Neuronal stem cell (in vitro differentiated cells): Measurements from ENCODE around the gene AKAP6.
A peak's percentile ranks its signal among the peaks of the same experiment; 100 is the strongest.

ENCODE experiments used
- DNase-seq: peaks from one replicate; pipeline ENCODE4 v3.0.0-alpha.2; 2013; ENCODE audit warnings: low spot score
- H2AFZ ChIP-seq: one replicate; pipeline ENCODE4 v1.6.1; 2013; ENCODE audit warnings: mild to moderate bottlenecking, low read length, inconsistent platforms
- H2AK5ac ChIP-seq: 2 replicates; pipeline ENCODE4 v1.6.1; 2013; ENCODE audit warnings: low read depth, mild to moderate bottlenecking, inconsistent platforms, low read length, moderate library complexity, mixed read lengths
- H2BK120ac ChIP-seq: 2 replicates; pipeline ENCODE4 v1.6.1; 2013; ENCODE audit warnings: low read depth, mild to moderate bottlenecking, inconsistent platforms, low read length, moderate library complexity, mixed read lengths
- H2BK12ac ChIP-seq: one replicate; pipeline ENCODE4 v1.6.1; 2013; ENCODE audit warnings: low read length, inconsistent platforms
- H2BK15ac ChIP-seq: 2 replicates; pipeline ENCODE4 v1.6.1; 2013; ENCODE audit warnings: mild to moderate bottlenecking, low read length, inconsistent platforms, mixed read lengths
- H2BK5ac ChIP-seq: one replicate; pipeline ENCODE4 v1.6.1; 2013; ENCODE audit warnings: inconsistent platforms, mild to moderate bottlenecking, low read length, moderate library complexity
- H3K14ac ChIP-seq: one replicate; pipeline ENCODE4 v1.6.1; 2013; ENCODE audit warnings: low read length, inconsistent platforms
- H3K18ac ChIP-seq: 2 replicates; pipeline ENCODE4 v1.6.1; 2013; ENCODE audit warnings: low read length, inconsistent platforms
- H3K23ac ChIP-seq: 2 replicates; pipeline ENCODE4 v1.6.1; 2013; ENCODE audit warnings: low read depth, mild to moderate bottlenecking, mixed read lengths, low read length, inconsistent platforms; ENCODE audit not compliant: poor library complexity
- H3K27ac ChIP-seq: replicated peaks from 3 replicates; pipeline ENCODE4 v1.5.1; 2013; ENCODE audit warnings: low read length, inconsistent platforms
- H3K27me3 ChIP-seq, 3 experiments: 2 replicates each; pipeline ENCODE4 v1.6.1; 2013; ENCODE audit warnings: low read length in 3 of 3, mild to moderate bottlenecking in 2 of 3, inconsistent platforms in 1 of 3, low read depth in 1 of 3, mixed read lengths in 1 of 3, moderate library complexity in 1 of 3; ENCODE audit not compliant: control insufficient read depth in 3 of 3, insufficient read depth in 3 of 3
- H3K36me3 ChIP-seq, 2 donors: replicated peaks in 1 of 2; 2 replicates each; pipeline ENCODE4 v1.6.1; 2013; ENCODE audit warnings: low read length in 2 of 2; ENCODE audit not compliant: control insufficient read depth in 2 of 2, insufficient read depth in 2 of 2
- H3K4ac ChIP-seq: 2 replicates; pipeline ENCODE4 v1.6.1; 2013; ENCODE audit warnings: inconsistent platforms, mild to moderate bottlenecking, low read length, moderate library complexity
- H3K4me1 ChIP-seq, 2 donors: 1 replicate in 1 of 2; 2 replicates in 1 of 2; pipeline ENCODE4 v1.6.1; 2013; ENCODE audit warnings: low read length in 2 of 2, low read depth in 1 of 2; ENCODE audit not compliant: control insufficient read depth in 2 of 2, insufficient read depth in 1 of 2
- H3K4me2 ChIP-seq: one replicate; pipeline ENCODE4 v1.6.1; 2013; ENCODE audit warnings: mild to moderate bottlenecking, low read length, inconsistent platforms; ENCODE audit not compliant: insufficient read depth, poor library complexity, severe bottlenecking
- H3K4me3 ChIP-seq, 2 donors: 2 replicates each; pipeline ENCODE4 v1.5.1; 2013; ENCODE audit warnings: low read length in 2 of 2, mild to moderate bottlenecking in 2 of 2, inconsistent platforms in 1 of 2, moderate library complexity in 1 of 2
- H3K79me1 ChIP-seq: one replicate; pipeline ENCODE4 v1.6.1; 2013; ENCODE audit warnings: low read depth, mild to moderate bottlenecking, inconsistent platforms, low read length, moderate library complexity
- H3K9ac ChIP-seq: one replicate; pipeline ENCODE4 v1.6.1; 2013; ENCODE audit warnings: mild to moderate bottlenecking, low read depth, low read length, inconsistent platforms; ENCODE audit not compliant: poor library complexity
- H3K9me3 ChIP-seq, 2 donors: replicated peaks in 1 of 2; 2 replicates each; pipeline versions ENCODE3 to v1.6.1; 2013; ENCODE audit warnings: low read length in 2 of 2, mild to moderate bottlenecking in 2 of 2, inconsistent platforms in 1 of 2, low read depth in 1 of 2, mixed read lengths in 1 of 2, moderate library complexity in 1 of 2; ENCODE audit not compliant: control insufficient read depth in 2 of 2, insufficient read depth in 1 of 2
- H4K8ac ChIP-seq: one replicate; pipeline ENCODE4 v1.6.1; 2013; ENCODE audit warnings: low read depth, mild to moderate bottlenecking, inconsistent platforms, low read length, moderate library complexity
- H4K91ac ChIP-seq: one replicate; pipeline ENCODE4 v1.6.1; 2013; ENCODE audit warnings: low read length, low read depth, mild to moderate bottlenecking, inconsistent platforms; ENCODE audit not compliant: poor library complexity
- WGBS, 2 donors: extraction: QIAGEN DNeasy Blood & Tissue Kit; methylation state at CpG; one replicate each; pipeline ENCODE4 v1.1.7; 2013; ENCODE audit warnings: missing lambda C conversion rate in 2 of 2, mixed read lengths in 1 of 2; ENCODE audit not compliant: insufficient read length in 2 of 2, insufficient replicate concordance in 1 of 2; ENCODE audit errors: extremely low coverage in 2 of 2; 5-methylcytosine and 5-hydroxymethylcytosine counted together

Gene AKAP6

DNA sequence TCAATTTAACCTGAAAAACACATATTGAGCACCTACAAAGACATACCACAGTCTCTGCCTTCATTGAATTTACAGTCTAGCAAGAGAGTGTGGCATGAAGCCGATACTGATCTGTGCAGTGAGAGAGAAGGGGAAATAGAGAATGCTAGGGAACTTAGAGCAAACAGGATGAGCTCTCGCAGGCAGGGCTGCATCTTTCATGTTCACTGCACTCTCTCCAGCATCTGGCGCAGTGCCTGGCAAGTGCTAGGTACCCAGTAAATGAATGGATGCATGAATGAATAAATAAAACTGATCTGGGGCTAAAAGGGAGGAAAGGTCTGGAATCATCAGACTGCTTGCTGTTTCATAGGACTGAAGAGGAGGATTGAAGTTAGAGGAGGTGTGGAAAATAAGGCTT lies 353.1 kb downstream of the AKAP6 start:
- H2BK12ac ChIP-seq: no peak overlapping the region
- H3K23ac ChIP-seq: no peak overlapping the region
- no peak overlapping the region for H2BK120ac ChIP-seq
- H3K27me3 ChIP-seq: no peaks in the 10 kb centered on the region
- H3K9ac ChIP-seq: no peak overlapping the region
- peaks cover 5 to 12% of the 10 kb centered on the region in 2 donors for H3K4me1 ChIP-seq
- no peak for DNase-seq
- no peak overlapping the region for H4K91ac ChIP-seq
- H3K4ac ChIP-seq: no peak overlapping the region
- H2AFZ ChIP-seq: peak overlapping the region; percentile 0
- no CpG with 5 or more reads among the region's 3 CpGs for WGBS, 2 donors
- no peaks in the 10 kb centered on the region for H3K36me3 ChIP-seq
- no peak overlapping the region for H2AK5ac ChIP-seq
- no peak overlapping the region for H3K14ac ChIP-seq
- H3K9me3 ChIP-seq: no peaks in the 10 kb centered on the region
- no peaks in the 10 kb centered on the region for H3K79me1 ChIP-seq
- no peak overlapping the region for H2BK15ac ChIP-seq
- H4K8ac ChIP-seq: no peak overlapping the region
- H3K4me2 ChIP-seq: no peak overlapping the region
- no peak overlapping the region for H3K4me3 ChIP-seq
- no peak overlapping the region for H3K18ac ChIP-seq
- H2BK5ac ChIP-seq: no peak overlapping the region
- H3K27ac ChIP-seq: no peak overlapping the region

DNA sequence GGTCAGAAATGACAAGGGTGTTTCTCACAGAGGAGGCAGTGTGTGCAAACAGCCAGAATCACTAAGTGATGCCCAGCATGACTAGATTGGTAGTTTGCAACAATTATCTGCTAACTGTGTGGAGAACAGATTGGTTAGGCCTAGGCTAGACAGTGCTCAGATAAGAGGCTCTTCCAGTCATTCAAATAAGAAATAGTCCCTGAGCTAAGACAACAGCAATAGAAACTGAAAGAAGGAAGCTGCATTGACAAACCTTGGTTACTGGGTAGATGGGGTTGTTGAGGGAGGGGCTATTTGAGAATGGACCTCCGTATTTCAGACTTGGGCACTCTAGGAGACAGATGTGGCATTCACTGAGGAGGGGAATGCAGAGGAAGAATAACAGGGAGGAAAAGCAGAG lies 354.6 kb downstream of the AKAP6 start:
- Histone ChIP-seq H3K79me1 (no peaks in the 10 kb centered on the region), H2AK5ac (no peak overlapping the region), H2AFZ (no peak overlapping the region), H4K8ac (no peak overlapping the region), H2BK15ac (no peak overlapping the region), H3K9me3 (no peaks in the 10 kb centered on the region), H3K9ac (no peak overlapping the region), H2BK12ac (no peak overlapping the region), H3K14ac (no peak overlapping the region), H3K27me3 (no peaks in the 10 kb centered on the region), H3K4me1 (peaks cover 3 to 10% of the 10 kb centered on the region in 2 donors), H3K4me2 (no peak overlapping the region), H3K27ac (no peak overlapping the region), H3K18ac (no peak overlapping the region), H3K36me3 (no peaks in the 10 kb centered on the region), H2BK120ac (no peak overlapping the region), H4K91ac (no peak overlapping the region), H3K4ac (no peak overlapping the region), H3K4me3 (no peak overlapping the region), H2BK5ac (no peak overlapping the region), H3K23ac (no peak overlapping the region)
- WGBS, 2 donors: no CpG with 5 or more reads among the region's 1 CpG
- DNase-seq: no peak

GRCh38 chr14:32688941-32689340 lies 359.8 kb downstream of the AKAP6 start:
- no peak overlapping the region for H3K4me2 ChIP-seq
- H3K23ac ChIP-seq: no peak overlapping the region
- no peak overlapping the region for H2BK120ac ChIP-seq
- H3K14ac ChIP-seq: no peak overlapping the region
- no peak overlapping the region for H2BK5ac ChIP-seq
- H4K8ac ChIP-seq: no peak overlapping the region
- H3K27me3 ChIP-seq: no peaks in the 10 kb centered on the region
- no peak overlapping the region for H2AK5ac ChIP-seq
- H3K4ac ChIP-seq: no peak overlapping the region
- no peak overlapping the region for H3K18ac ChIP-seq
- H3K36me3 ChIP-seq: no peaks in the 10 kb centered on the region
- no CpG with 5 or more reads among the region's 2 CpGs for WGBS, 2 donors
- no peak overlapping the region for H3K27ac ChIP-seq
- H3K9ac ChIP-seq: no peak overlapping the region
- no peak overlapping the region for H2BK12ac ChIP-seq
- H2AFZ ChIP-seq: no peak overlapping the region
- peaks cover 2 to 16% of the 10 kb centered on the region in 2 donors for H3K4me1 ChIP-seq
- H3K79me1 ChIP-seq: no peaks in the 10 kb centered on the region
- no peak for DNase-seq
- H3K9me3 ChIP-seq: no peaks in the 10 kb centered on the region
- H3K4me3 ChIP-seq: no peak overlapping the region
- H4K91ac ChIP-seq: no peak overlapping the region
- H2BK15ac ChIP-seq: no peak overlapping the region

DNA sequence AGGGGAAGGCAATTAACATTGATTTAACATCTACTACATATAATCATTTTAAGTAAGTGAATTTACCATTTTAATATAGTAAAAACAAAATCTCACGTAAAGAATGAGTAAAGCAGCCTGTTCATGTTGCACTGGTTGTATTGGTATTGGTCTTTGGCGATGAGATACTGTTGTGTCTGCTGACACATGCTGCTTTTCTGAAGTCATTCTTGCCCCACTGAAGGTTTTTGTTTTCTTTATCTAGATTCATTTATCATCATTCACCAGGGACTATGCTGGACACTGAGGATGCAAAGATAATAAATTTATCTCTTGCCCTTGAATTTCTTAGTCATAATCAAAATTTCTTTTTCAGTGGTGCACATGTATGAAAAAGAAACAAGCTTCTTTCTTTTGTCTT lies 363.3 kb downstream of the AKAP6 start:
- Histone ChIP-seq H2BK5ac (no peak overlapping the region), H3K4ac (no peak overlapping the region), H3K27me3 (no peaks in the 10 kb centered on the region), H3K4me3 (no peak overlapping the region), H3K4me1 (peaks cover 2 to 30% of the 10 kb centered on the region in 2 donors), H3K23ac (no peak overlapping the region), H3K79me1 (no peaks in the 10 kb centered on the region), H3K9ac (no peak overlapping the region), H3K9me3 (no peaks in the 10 kb centered on the region), H3K14ac (no peak overlapping the region), H3K27ac (no peak overlapping the region), H4K8ac (no peak overlapping the region), H3K36me3 (no peaks in the 10 kb centered on the region), H2BK120ac (no peak overlapping the region), H2BK15ac (no peak overlapping the region), H3K4me2 (no peak overlapping the region), H2AK5ac (no peak overlapping the region), H3K18ac (no peak overlapping the region), H2AFZ (no peak overlapping the region), H4K91ac (no peak overlapping the region), H2BK12ac (no peak overlapping the region)
- DNase-seq: no peak
- no CpG with 5 or more reads among the region's 2 CpGs for WGBS, 2 donors
